B cell (primary cell): Measurements from ENCODE around the gene SIDT2. TPM values are rescaled to one million over a fixed set of nuclear protein-coding genes. Genes with fewer than 3 reads are reported as not detected.

Source experiments
- ATAC-seq: fragments of 200-7000 bp; cut with Tn5 transposase; one replicate; pipeline ENCODE4 v1.10.0; 2021; ENCODE audit warnings: low read depth, mild to moderate bottlenecking, moderate number of reproducible peaks, moderate library complexity
- CTCF ChIA-PET: fragments of 350-600 bp; sonication (Branson Sonifier 250); formaldehyde crosslinking; loops from one replicate; lab custom pipeline; 2021; ENCODE audit warnings: antibody characterized with exemption, inconsistent platforms; lab: Charles Lee
- POLR2A ChIA-PET: fragments of 350-600 bp; sonication (Branson Sonifier 250); formaldehyde crosslinking; loops from one replicate; lab custom pipeline; 2021; ENCODE audit warnings: antibody characterized with exemption; lab: Charles Lee
- DNase-seq: peaks from one replicate; pipeline ENCODE4 v3.0.0; 2013
- H2AFZ ChIP-seq: 2 replicates; pipeline ENCODE4 v1.6.1; 2012; ENCODE audit warnings: mild to moderate bottlenecking, low read depth, low read length; ENCODE audit not compliant: insufficient read depth, poor library complexity, severe bottlenecking
- H3K27ac ChIP-seq, 2 donors: 1 replicate in 1 of 2; 2 replicates in 1 of 2; pipeline ENCODE4 v1.5.1; 2012 to 2013; ENCODE audit warnings: low read length in 2 of 2, mild to moderate bottlenecking in 2 of 2, moderate library complexity in 1 of 2
- H3K27me3 ChIP-seq, 4 experiments: fragments of 200-600 bp in 1 of 4; sonication (generic) in 1 of 4; replicated peaks in 1 of 4; 1 replicate in 2 of 4; 2 replicates in 2 of 4; pipeline versions ENCODE4 v1.6.1 to v1.7.0; 2013 to 2016; ENCODE audit warnings: low read length in 3 of 4, mild to moderate bottlenecking in 2 of 4, mixed read lengths in 1 of 4, moderate library complexity in 1 of 4; ENCODE audit not compliant: insufficient read depth in 4 of 4, control insufficient read depth in 3 of 4; ENCODE audit errors: control extremely low read depth in 1 of 4
- H3K36me3 ChIP-seq, 2 experiments: replicated peaks in 1 of 2; 1 replicate in 1 of 2; 2 replicates in 1 of 2; pipeline versions ENCODE4 v1.6.1 to v1.7.1; 2013; ENCODE audit warnings: low read length in 1 of 2; ENCODE audit not compliant: insufficient read depth in 2 of 2, control insufficient read depth in 1 of 2; ENCODE audit errors: control extremely low read depth in 1 of 2, extremely low read depth in 1 of 2
- H3K4me1 ChIP-seq, 2 donors: fragments of 200-600 bp in 1 of 2; sonication (generic) in 1 of 2; 1 replicate in 1 of 2; 2 replicates in 1 of 2; pipeline versions ENCODE4 v1.5.1 to v1.6.1; 2013 to 2017; ENCODE audit warnings: low read length in 2 of 2; ENCODE audit not compliant: control insufficient read depth in 2 of 2, insufficient read depth in 2 of 2
- H3K4me2 ChIP-seq: replicated peaks from 2 replicates; pipeline ENCODE3; 2012; ENCODE audit warnings: mild to moderate bottlenecking, low read depth, low read length; ENCODE audit not compliant: poor library complexity, severe bottlenecking
- H3K4me3 ChIP-seq, 5 experiments: fragments of 200-600 bp in 1 of 5; sonication (generic) in 1 of 5; 1 replicate in 3 of 5; 2 replicates in 2 of 5; pipeline versions ENCODE4 v1.5.1 to v1.7.0; 2011 to 2016; ENCODE audit warnings: low read length in 4 of 5, mild to moderate bottlenecking in 4 of 5, low read depth in 2 of 5, control low read depth in 1 of 5, moderate library complexity in 1 of 5; ENCODE audit not compliant: insufficient read depth in 1 of 5; ENCODE audit errors: control extremely low read depth in 1 of 5, extremely low read depth in 1 of 5
- H3K79me2 ChIP-seq: fragments of 200-600 bp; sonication (generic); one replicate; pipeline ENCODE4 v1.6.0; 2016; ENCODE audit warnings: low read length; ENCODE audit not compliant: control insufficient read depth, insufficient read depth
- H3K9ac ChIP-seq: fragments of 200-600 bp; sonication (generic); 2 replicates; pipeline ENCODE4 v1.6.1; 2017; ENCODE audit warnings: mild to moderate bottlenecking, low read length, moderate library complexity
- H3K9me3 ChIP-seq, 3 donors: one replicate each; pipeline versions ENCODE4 v1.6.1 to v1.7.1; 2013; ENCODE audit warnings: low read length in 2 of 3; ENCODE audit not compliant: control insufficient read depth in 2 of 3, insufficient read depth in 1 of 3; ENCODE audit errors: control extremely low read depth in 1 of 3
- H4K20me1 ChIP-seq: 2 replicates; pipeline ENCODE4 v1.6.0; 2012; ENCODE audit warnings: mild to moderate bottlenecking, low read length; ENCODE audit not compliant: insufficient read depth, control insufficient read depth, poor library complexity, severe bottlenecking
- H3K27ac Mint-ChIP-seq: one replicate; pipeline ENCODE4 v1.8.0; 2021; ENCODE audit warnings: mixed read lengths
- H3K27me3 Mint-ChIP-seq: one replicate; pipeline ENCODE4 v1.8.0; 2021; ENCODE audit warnings: mixed read lengths
- H3K4me1 Mint-ChIP-seq: one replicate; pipeline ENCODE4 v1.8.0; 2021; ENCODE audit warnings: mixed read lengths
- H3K4me3 Mint-ChIP-seq: one replicate; pipeline ENCODE4 v1.8.0; 2021; ENCODE audit warnings: mixed read lengths
- H3K9me3 Mint-ChIP-seq: one replicate; pipeline ENCODE4 v1.8.0; 2022; ENCODE audit warnings: mixed read lengths; ENCODE audit not compliant: insufficient read depth
- CTCF ChIP-seq: fragments of 200-600 bp; IDR thresholded peaks from one replicate; pipeline ENCODE4 v1.8.0; 2022; ENCODE audit warnings: antibody characterized with exemption, mild to moderate bottlenecking
- EZH2 ChIP-seq: IDR thresholded peaks from 2 replicates; pipeline ENCODE4 v1.6.1; 2012; ENCODE audit warnings: borderline replicate concordance, low read depth, mild to moderate bottlenecking, moderate library complexity, low read length; ENCODE audit not compliant: insufficient read depth, poor library complexity, severe bottlenecking
- WGBS: methylation state at CpG from one replicate; pipeline ENCODE4 v1.1.5; 2013; ENCODE audit warnings: missing lambda C conversion rate; ENCODE audit not compliant: insufficient coverage; 5-methylcytosine and 5-hydroxymethylcytosine counted together
- intact Hi-C: fragments of 100-400 bp; cut with micrococcal nuclease; formaldehyde crosslinking; loops from one replicate; pipeline ENCODE4 v1.10.0; 2022
- polyA plus RNA-seq: library from polyadenylated mRNA; depleted of rRNA; stranded (reverse); fragments of >200 nt; gene quantifications from 2 replicates; pipeline ENCODE4 v1.2.3, GENCODE V29; 2012
- total RNA-seq, 2 donors: library from RNA; stranded (reverse); fragments of 120-200 nt in 1 of 2; gene quantifications; 1 replicate in 1 of 2; 2 replicates in 1 of 2; pipeline versions ENCODE4 v1.2.3 to v1.2.4, GENCODE V29; 2013 to 2022

The SIDT2 gene
- total and polyA plus RNA-seq, 2 donors (not counting 1 experiment from before 2014, with no cell fraction given), result 78.9 to 241 TPM

GRCh38 chr11:117171404-117172061, 7.0 kb upstream of the SIDT2 start:
- WGBS, result 95% methylated on average over 7 of the region's 14 CpGs
- Histone ChIP-seq H2AFZ (no peak overlapping the region), H3K27ac (peak overlapping the region in 1 of 2 donors; percentile 29), H3K4me1 (no peaks in the 10 kb centered on the region), H3K9ac (no peak overlapping the region), H3K9me3 (no peaks in the 10 kb centered on the region), H3K36me3 (peaks cover 2 to 40% of the 10 kb centered on the region in 2 experiments), H3K79me2 (no peaks in the 10 kb centered on the region), H3K4me3 (no peak overlapping the region), H4K20me1 (peaks cover 3% of the 10 kb centered on the region), H3K27me3 (no peaks in the 10 kb centered on the region), H3K4me2 (no peak overlapping the region)
- Mint-ChIP-seq H3K4me1 (peaks cover 2% of the 10 kb centered on the region), H3K27ac (peak overlapping the region; percentile 29), H3K4me3 (no peak overlapping the region), H3K27me3 (no peaks in the 10 kb centered on the region), H3K9me3 (no peaks in the 10 kb centered on the region)
- no peak for DNase-seq
- intact Hi-C loops, result no loop called here
- no peak for TF ChIP-seq EZH2
- no peak for TF ChIP-seq CTCF
- ATAC-seq, result no peak
- CTCF ChIA-PET, result interaction anchor here (1.8 to 14.8 kb wide), 3 partner anchors 10 to 52 kb away, joined by 4 to 309 read pairs (median 10); partner anchors contain the start of genes PCSK7 and RNF214
- POLR2A ChIA-PET, result no interaction called here
